A673 (cell line): ENCODE results near the gene TEAD1.

Experiments
- EZH2 ChIP-seq: fragments of 200-600 bp; sonication (generic); IDR thresholded peaks from 2 replicates; pipeline ENCODE4 v1.6.1; 2017; ENCODE audit warnings: borderline replicate concordance, low read depth, mild to moderate bottlenecking, mixed read lengths, antibody characterized with exemption, low read length; ENCODE audit not compliant: poor library complexity, severe bottlenecking
- TF ChIP-seq, protein P1 (sequence below): fragments of 300-800, 200-600 bp; sonication (generic); conservative IDR thresholded peaks from 2 replicates; pipeline ENCODE4 v1.5.1; 2017; ENCODE audit warnings: low read depth, mild to moderate bottlenecking, antibody characterized with exemption, low read length, moderate library complexity, mixed read lengths

DNA sequence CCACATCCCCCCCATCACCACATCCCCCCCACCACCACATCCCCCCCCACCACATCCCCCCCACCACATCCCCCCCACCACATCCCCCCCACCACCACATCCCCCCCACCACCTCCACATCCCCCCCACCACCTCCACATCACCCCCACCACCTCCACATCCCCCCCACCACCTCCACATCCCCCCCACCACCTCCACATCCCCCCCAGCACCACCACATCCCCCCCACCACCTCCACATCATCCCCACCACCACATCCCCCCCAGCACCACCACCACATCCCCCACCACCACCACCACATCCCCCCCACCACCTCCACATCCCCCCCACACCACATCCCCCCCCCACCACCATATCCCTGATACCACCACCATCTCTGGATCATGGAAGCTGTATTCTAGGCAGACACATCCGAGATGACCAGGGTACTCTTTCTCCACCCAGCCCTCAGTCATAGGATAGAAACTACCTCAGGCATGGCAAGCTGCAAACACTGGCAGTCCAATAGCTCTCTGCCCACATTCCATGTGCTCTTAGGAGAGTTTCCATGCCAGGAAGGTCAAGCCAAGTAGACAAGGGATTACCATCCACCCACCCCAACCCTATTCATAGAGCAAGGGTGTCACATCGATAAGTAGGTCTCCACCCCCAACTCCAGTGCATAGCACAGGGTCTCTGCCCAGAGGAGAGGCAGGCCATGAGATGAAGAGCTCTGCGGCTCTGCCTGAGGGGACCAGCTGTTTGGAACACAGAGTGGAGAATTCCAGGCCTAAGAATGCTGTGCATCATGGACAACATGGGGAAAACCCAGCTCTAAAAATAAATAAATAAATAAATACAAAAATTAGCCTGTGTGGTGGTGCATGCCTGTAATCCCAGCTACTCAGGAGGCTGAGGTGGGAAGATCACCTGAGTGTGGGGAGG lies 33.0 kb upstream of the TEAD1 start:
- TF ChIP-seq EZH2: no peak
- TF ChIP-seq, protein P1, sequence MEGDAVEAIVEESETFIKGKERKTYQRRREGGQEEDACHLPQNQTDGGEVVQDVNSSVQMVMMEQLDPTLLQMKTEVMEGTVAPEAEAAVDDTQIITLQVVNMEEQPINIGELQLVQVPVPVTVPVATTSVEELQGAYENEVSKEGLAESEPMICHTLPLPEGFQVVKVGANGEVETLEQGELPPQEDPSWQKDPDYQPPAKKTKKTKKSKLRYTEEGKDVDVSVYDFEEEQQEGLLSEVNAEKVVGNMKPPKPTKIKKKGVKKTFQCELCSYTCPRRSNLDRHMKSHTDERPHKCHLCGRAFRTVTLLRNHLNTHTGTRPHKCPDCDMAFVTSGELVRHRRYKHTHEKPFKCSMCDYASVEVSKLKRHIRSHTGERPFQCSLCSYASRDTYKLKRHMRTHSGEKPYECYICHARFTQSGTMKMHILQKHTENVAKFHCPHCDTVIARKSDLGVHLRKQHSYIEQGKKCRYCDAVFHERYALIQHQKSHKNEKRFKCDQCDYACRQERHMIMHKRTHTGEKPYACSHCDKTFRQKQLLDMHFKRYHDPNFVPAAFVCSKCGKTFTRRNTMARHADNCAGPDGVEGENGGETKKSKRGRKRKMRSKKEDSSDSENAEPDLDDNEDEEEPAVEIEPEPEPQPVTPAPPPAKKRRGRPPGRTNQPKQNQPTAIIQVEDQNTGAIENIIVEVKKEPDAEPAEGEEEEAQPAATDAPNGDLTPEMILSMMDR: no peak
